Measurements from ENCODE around the gene EFCAB6.

The EFCAB6 gene

DNA sequence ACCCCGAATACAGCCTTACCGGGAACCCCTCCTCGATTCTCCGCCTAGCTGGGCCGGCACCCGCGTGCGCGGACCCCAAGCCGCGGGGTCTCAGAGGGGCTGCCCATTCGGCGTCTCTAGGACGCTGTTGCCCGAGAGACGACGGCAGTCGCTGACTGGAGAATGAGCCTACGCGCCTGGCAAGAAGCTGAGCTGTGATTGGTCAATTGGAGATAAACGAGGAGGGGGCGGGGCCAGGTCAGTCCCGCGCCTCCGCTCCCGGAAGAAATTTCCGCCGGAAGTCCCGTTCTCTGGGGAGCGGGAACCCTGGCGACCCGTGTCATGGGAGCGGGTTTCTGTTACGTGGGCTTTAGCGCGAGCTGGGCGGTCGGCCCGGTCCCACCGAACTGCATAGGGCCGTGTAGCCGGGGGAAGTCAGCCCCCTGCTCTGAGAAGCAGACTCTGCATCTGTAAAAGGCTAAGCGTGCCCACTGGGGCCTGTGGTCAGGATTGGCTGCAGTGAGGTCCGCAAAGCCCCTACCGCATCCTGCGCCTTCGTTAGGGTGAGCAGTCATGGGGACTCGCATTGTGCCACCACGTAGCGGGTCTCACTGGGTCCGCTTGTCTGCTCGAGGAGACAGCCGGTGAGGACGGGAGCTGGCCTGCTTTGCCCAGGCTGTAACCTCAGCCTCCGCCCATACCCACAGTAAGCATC lies at the start of gene EFCAB6:
TSS of gene EFCAB6 (minus strand) at position 157 of the 694 bp plus-strand sequence. CDS start 29,987 bp downstream, outside the sequence.
- Histone ChIP-seq H3K4me3 (ENCODE audit: low read length) (peak within 1 kb of the TSS; percentile 99), H3K36me3 (ENCODE audit: control insufficient read depth, low read length) (peaks cover 4% of the 10 kb centered on the region; the same call in 1 of the 2 replicates), H3K27ac (ENCODE audit: low read depth, low read length) (peak within 1 kb of the TSS; percentile 58), H3K79me2 (ENCODE audit: control insufficient read depth, low read length) (peaks cover 13% of the 10 kb centered on the region), H3K9me2 (replicated peaks; ENCODE audit: control insufficient read depth, low read length) (no peaks in the 10 kb centered on the region), H4K20me1 (ENCODE audit: control insufficient read depth, insufficient read depth, low read depth, low read length) (no peaks in the 10 kb centered on the region), H3K9me3 (ENCODE audit: control insufficient read depth, insufficient read depth, low read length) (no peaks in the 10 kb centered on the region), H3F3A (ENCODE audit: control insufficient read depth, insufficient read depth) (peaks cover 4% of the 10 kb centered on the region; the same call in 1 of the 2 replicates), H3K4me2 (ENCODE audit: low read length) (peak within 1 kb of the TSS; percentile 99), H3K4me1 (ENCODE audit: control insufficient read depth, low read length) (peaks cover 15% of the 10 kb centered on the region), H3K27me3 (ENCODE audit: control insufficient read depth, low read length) (peaks cover 6% of the 10 kb centered on the region; the same call in 1 of the 2 replicates)
- no peak for TF ChIP-seq EZH2phosphoT487 (IDR thresholded peaks at IDR 0.05; ENCODE audit: borderline replicate concordance, low read length)
- no peak for TF ChIP-seq CTCF (IDR thresholded peaks at IDR 0.05; ENCODE audit: low read depth, low read length, poor library complexity, severe bottlenecking)

DNA sequence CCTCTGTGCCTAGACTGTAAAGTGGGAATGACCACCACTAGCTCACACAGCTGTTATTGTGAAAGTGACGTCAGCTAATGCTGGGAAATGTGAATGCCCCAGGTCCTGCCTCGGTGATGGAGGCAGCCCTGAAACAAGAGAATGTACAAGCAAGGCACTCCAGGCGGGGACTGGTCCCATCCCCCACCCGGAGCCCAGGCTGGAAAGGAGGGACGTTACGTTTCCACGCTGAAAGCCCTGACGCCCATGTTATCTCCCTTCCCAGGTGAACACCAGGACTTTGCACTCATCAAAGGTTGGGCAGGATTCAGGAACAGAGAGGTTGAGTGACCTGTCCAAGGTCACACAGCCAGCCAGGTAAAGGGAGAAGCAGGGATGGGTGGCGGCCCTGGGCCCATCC lies 49.4 kb upstream of the EFCAB6 start:
- Histone ChIP-seq H3K4me1 (ENCODE audit: control insufficient read depth, low read length) (no peaks in the 10 kb centered on the region), H4K20me1 (ENCODE audit: control insufficient read depth, insufficient read depth, low read depth, low read length) (no peaks in the 10 kb centered on the region), H3F3A (ENCODE audit: control insufficient read depth, insufficient read depth) (no peaks in the 10 kb centered on the region), H3K27ac (ENCODE audit: low read depth, low read length) (no peak overlapping the region), H3K79me2 (ENCODE audit: control insufficient read depth, low read length) (no peaks in the 10 kb centered on the region), H3K9me3 (ENCODE audit: control insufficient read depth, insufficient read depth, low read length) (no peaks in the 10 kb centered on the region), H3K36me3 (ENCODE audit: control insufficient read depth, low read length) (no peaks in the 10 kb centered on the region), H3K9me2 (replicated peaks; ENCODE audit: control insufficient read depth, low read length) (no peaks in the 10 kb centered on the region), H3K4me2 (ENCODE audit: low read length) (no peak overlapping the region), H3K27me3 (ENCODE audit: control insufficient read depth, low read length) (no peaks in the 10 kb centered on the region), H3K4me3 (ENCODE audit: low read length) (no peak overlapping the region)
- TF ChIP-seq EZH2phosphoT487 (IDR thresholded peaks at IDR 0.05; ENCODE audit: borderline replicate concordance, low read length), result no peak
- no peak for TF ChIP-seq CTCF (IDR thresholded peaks at IDR 0.05; ENCODE audit: low read depth, low read length, poor library complexity, severe bottlenecking)

DNA sequence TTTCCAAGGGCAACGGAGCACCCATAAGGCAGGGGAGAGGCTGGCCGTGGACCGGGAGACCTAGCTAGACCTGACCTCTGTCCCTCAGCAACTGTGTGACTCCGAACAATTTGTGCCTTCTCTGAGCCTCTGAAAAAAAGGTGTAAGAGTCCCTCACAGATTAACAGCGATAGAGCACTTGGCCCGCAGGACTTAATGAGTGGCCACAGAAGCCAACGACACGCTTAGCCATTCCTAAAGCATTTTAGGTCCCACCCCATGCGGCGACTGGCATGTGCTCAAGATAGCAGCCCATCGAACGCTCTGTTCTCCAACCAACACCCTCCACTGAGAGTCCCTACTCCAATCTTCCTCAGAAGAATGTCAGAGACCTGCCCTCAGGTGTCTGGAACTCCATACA lies 48.7 kb upstream of the EFCAB6 start:
- H3F3A ChIP-seq (ENCODE audit: control insufficient read depth, insufficient read depth), result no peaks in the 10 kb centered on the region
- no peaks in the 10 kb centered on the region for H3K27me3 ChIP-seq (ENCODE audit: control insufficient read depth, low read length)
- no peaks in the 10 kb centered on the region for H3K9me2 ChIP-seq (replicated peaks; ENCODE audit: control insufficient read depth, low read length)
- no peak overlapping the region for H3K27ac ChIP-seq (ENCODE audit: low read depth, low read length)
- H3K9me3 ChIP-seq (ENCODE audit: control insufficient read depth, insufficient read depth, low read length), result no peaks in the 10 kb centered on the region
- H4K20me1 ChIP-seq (ENCODE audit: control insufficient read depth, insufficient read depth, low read depth, low read length), result no peaks in the 10 kb centered on the region
- H3K36me3 ChIP-seq (ENCODE audit: control insufficient read depth, low read length), result no peaks in the 10 kb centered on the region
- TF ChIP-seq EZH2phosphoT487 (IDR thresholded peaks at IDR 0.05; ENCODE audit: borderline replicate concordance, low read length) (no peak), CTCF (IDR thresholded peaks at IDR 0.05; ENCODE audit: low read depth, low read length, poor library complexity, severe bottlenecking) (no peak)
- no peaks in the 10 kb centered on the region for H3K79me2 ChIP-seq (ENCODE audit: control insufficient read depth, low read length)
- H3K4me1 ChIP-seq (ENCODE audit: control insufficient read depth, low read length), result no peaks in the 10 kb centered on the region
- no peak overlapping the region for H3K4me2 ChIP-seq (ENCODE audit: low read length)
- H3K4me3 ChIP-seq (ENCODE audit: low read length), result no peak overlapping the region

All from DOHH2 (cell line).